ENCODE measurements around the gene FAM180A.
"Not testable (repeated sequence)": the region's sequence is repeated elsewhere in the genome, so short reads cannot be mapped to it uniquely, and the experiment has no call there.

Gene FAM180A

GRCh38 chr7:135713836-135714470, 34.7 kb downstream of the FAM180A start:
- DNase-seq (ENCODE audit: low spot score): no peak

- DNase-seq (ENCODE audit: low spot score): no peak
Observed at GRCh38 chr7:135712796-135713195, 35.8 kb downstream of the FAM180A start.

GRCh38 chr7:135712182-135712782, 36.3 kb downstream of the FAM180A start:
- DNase-seq (ENCODE audit: low spot score): peak; percentile 28

GRCh38 chr7:135711139-135711469, 37.5 kb downstream of the FAM180A start:
- no peak for DNase-seq (ENCODE audit: low spot score)

- DNase-seq (ENCODE audit: low spot score): no peak
Observed at GRCh38 chr7:135710417-135711138, 38.0 kb downstream of the FAM180A start.

GRCh38 chr7:135709508-135709907, 39.1 kb downstream of the FAM180A start:
- no peak for DNase-seq (ENCODE audit: low spot score)

- DNase-seq (ENCODE audit: low spot score): no peak
Observed at GRCh38 chr7:135708041-135708440, 40.6 kb downstream of the FAM180A start.

- no peak for DNase-seq (ENCODE audit: low spot score)
Observed at GRCh38 chr7:135707570-135707966, 41.0 kb downstream of the FAM180A start.

- DNase-seq (ENCODE audit: low spot score): no peak
Observed at GRCh38 chr7:135706858-135707569, 41.6 kb downstream of the FAM180A start.

- DNase-seq (ENCODE audit: low spot score): no peak
Observed at GRCh38 chr7:135706038-135706742, 42.4 kb downstream of the FAM180A start.

- no peak for DNase-seq (ENCODE audit: low spot score)
Observed at GRCh38 chr7:135704698-135705097, 43.9 kb downstream of the FAM180A start.

GRCh38 chr7:135704074-135704473, 44.5 kb downstream of the FAM180A start:
- no peak for DNase-seq (ENCODE audit: low spot score)

- DNase-seq (ENCODE audit: low spot score): no peak
Observed at GRCh38 chr7:135697276-135698049, 51.1 kb downstream of the FAM180A start.

- DNase-seq (ENCODE audit: low spot score): no peak
Observed at GRCh38 chr7:135693558-135693957, 55.1 kb downstream of the FAM180A start.

- not testable (repeated sequence) for DNase-seq (ENCODE audit: low spot score)
Observed at GRCh38 chr7:135692606-135693005, 56.0 kb downstream of the FAM180A start.

GRCh38 chr7:135692055-135692454, 56.6 kb downstream of the FAM180A start:
- DNase-seq (ENCODE audit: low spot score): no peak

GRCh38 chr7:135690566-135690965, 58.0 kb downstream of the FAM180A start:
- DNase-seq (ENCODE audit: low spot score): no peak

- no peak for DNase-seq (ENCODE audit: low spot score)
Observed at GRCh38 chr7:135687466-135687865, 61.1 kb downstream of the FAM180A start.

GRCh38 chr7:135685306-135686084, 63.1 kb downstream of the FAM180A start:
- DNase-seq (ENCODE audit: low spot score): no peak

GRCh38 chr7:135684699-135685098, 63.9 kb downstream of the FAM180A start:
- no peak for DNase-seq (ENCODE audit: low spot score)

GRCh38 chr7:135684136-135684535, 64.5 kb downstream of the FAM180A start:
- DNase-seq (ENCODE audit: low spot score): no peak
